HUES48 (cell line): Measurements from ENCODE around the gene TMEM179.

Source experiments
- H3K27ac ChIP-seq: one replicate; pipeline ENCODE4 v1.7.0; 2013; ENCODE audit warnings: low read depth, low read length, inconsistent platforms
- H3K27me3 ChIP-seq: 2 replicates; pipeline ENCODE4 v1.6.1; 2013; ENCODE audit warnings: mild to moderate bottlenecking, low read length; ENCODE audit not compliant: control insufficient read depth, insufficient read depth
- H3K36me3 ChIP-seq: 2 replicates; pipeline ENCODE4 v1.6.1; 2013; ENCODE audit warnings: low read length; ENCODE audit not compliant: control insufficient read depth, insufficient read depth
- H3K4me1 ChIP-seq: 2 replicates; pipeline ENCODE4 v1.6.1; 2013; ENCODE audit warnings: mild to moderate bottlenecking, low read length; ENCODE audit not compliant: control insufficient read depth, insufficient read depth
- H3K4me3 ChIP-seq: 2 replicates; pipeline ENCODE4 v1.5.1; 2013; ENCODE audit warnings: mild to moderate bottlenecking, low read depth, low read length
- H3K9ac ChIP-seq: 2 replicates; pipeline ENCODE4 v1.6.1; 2013; ENCODE audit warnings: mild to moderate bottlenecking, low read depth, low read length, moderate library complexity
- H3K9me3 ChIP-seq: 2 replicates; pipeline ENCODE4 v1.6.1; 2013; ENCODE audit warnings: low read length; ENCODE audit not compliant: control insufficient read depth, insufficient read depth

The TMEM179 gene

GRCh38 chr14:104576970-104577332, 27.6 kb downstream of the TMEM179 start:
- no peak overlapping the region for H3K27ac ChIP-seq
- H3K27me3 ChIP-seq: no peaks in the 10 kb centered on the region
- H3K9me3 ChIP-seq: no peaks in the 10 kb centered on the region
- no peaks in the 10 kb centered on the region for H3K4me1 ChIP-seq
- H3K4me3 ChIP-seq: no peak overlapping the region
- H3K9ac ChIP-seq: no peak overlapping the region
- H3K36me3 ChIP-seq: no peaks in the 10 kb centered on the region

- Histone ChIP-seq H3K9me3 (no peaks in the 10 kb centered on the region), H3K4me3 (no peak overlapping the region), H3K4me1 (no peaks in the 10 kb centered on the region), H3K36me3 (no peaks in the 10 kb centered on the region), H3K27ac (no peak overlapping the region), H3K27me3 (no peaks in the 10 kb centered on the region), H3K9ac (no peak overlapping the region)
Observed at GRCh38 chr14:104576232-104576969, 28.2 kb downstream of the TMEM179 start.

GRCh38 chr14:104574978-104575583, 29.5 kb downstream of the TMEM179 start:
- no peaks in the 10 kb centered on the region for H3K27me3 ChIP-seq
- no peak overlapping the region for H3K27ac ChIP-seq
- no peak overlapping the region for H3K9ac ChIP-seq
- H3K4me1 ChIP-seq: no peaks in the 10 kb centered on the region
- no peak overlapping the region for H3K4me3 ChIP-seq
- H3K36me3 ChIP-seq: no peaks in the 10 kb centered on the region
- H3K9me3 ChIP-seq: no peaks in the 10 kb centered on the region

GRCh38 chr14:104574536-104574935, 30.0 kb downstream of the TMEM179 start:
- Histone ChIP-seq H3K36me3 (no peaks in the 10 kb centered on the region), H3K4me1 (no peaks in the 10 kb centered on the region), H3K9ac (no peak overlapping the region), H3K4me3 (no peak overlapping the region), H3K9me3 (no peaks in the 10 kb centered on the region), H3K27me3 (no peaks in the 10 kb centered on the region), H3K27ac (no peak overlapping the region)

GRCh38 chr14:104573930-104574329, 30.6 kb downstream of the TMEM179 start:
- Histone ChIP-seq H3K9me3 (no peaks in the 10 kb centered on the region), H3K36me3 (no peaks in the 10 kb centered on the region), H3K27me3 (no peaks in the 10 kb centered on the region), H3K4me3 (no peak overlapping the region), H3K9ac (no peak overlapping the region), H3K27ac (no peak overlapping the region), H3K4me1 (no peaks in the 10 kb centered on the region)

- no peak overlapping the region for H3K9ac ChIP-seq
- H3K36me3 ChIP-seq: no peaks in the 10 kb centered on the region
- H3K9me3 ChIP-seq: no peaks in the 10 kb centered on the region
- H3K27me3 ChIP-seq: no peaks in the 10 kb centered on the region
- no peak overlapping the region for H3K27ac ChIP-seq
- no peaks in the 10 kb centered on the region for H3K4me1 ChIP-seq
- no peak overlapping the region for H3K4me3 ChIP-seq
Observed at GRCh38 chr14:104572668-104573067, 31.9 kb downstream of the TMEM179 start.

GRCh38 chr14:104572024-104572626, 32.4 kb downstream of the TMEM179 start:
- H3K4me1 ChIP-seq: no peaks in the 10 kb centered on the region
- no peak overlapping the region for H3K9ac ChIP-seq
- H3K27me3 ChIP-seq: no peaks in the 10 kb centered on the region
- H3K9me3 ChIP-seq: no peaks in the 10 kb centered on the region
- H3K27ac ChIP-seq: no peak overlapping the region
- no peak overlapping the region for H3K4me3 ChIP-seq
- H3K36me3 ChIP-seq: no peaks in the 10 kb centered on the region

- no peak overlapping the region for H3K9ac ChIP-seq
Observed at GRCh38 chr14:104571246-104571645, 33.3 kb downstream of the TMEM179 start.

GRCh38 chr14:104569435-104569834, 35.1 kb downstream of the TMEM179 start:
- Histone ChIP-seq H3K9me3 (no peaks in the 10 kb centered on the region), H3K27ac (no peak overlapping the region), H3K4me1 (no peaks in the 10 kb centered on the region), H3K36me3 (no peaks in the 10 kb centered on the region), H3K4me3 (no peak overlapping the region), H3K9ac (no peak overlapping the region), H3K27me3 (no peaks in the 10 kb centered on the region)

More at GRCh38 chr14:104571246-104571645, 33.3 kb downstream of the TMEM179 start:
- Histone ChIP-seq H3K4me1 (no peaks in the 10 kb centered on the region), H3K27me3 (no peaks in the 10 kb centered on the region), H3K36me3 (no peaks in the 10 kb centered on the region), H3K9me3 (no peaks in the 10 kb centered on the region), H3K4me3 (no peak overlapping the region), H3K27ac (no peak overlapping the region)

GRCh38 chr14:104568620-104569019, 36.0 kb downstream of the TMEM179 start:
- Histone ChIP-seq H3K27ac (no peak overlapping the region), H3K36me3 (no peaks in the 10 kb centered on the region), H3K9me3 (no peaks in the 10 kb centered on the region), H3K4me1 (peaks cover 3% of the 10 kb centered on the region; the same call in 1 of the 2 replicates), H3K4me3 (no peak overlapping the region), H3K27me3 (no peaks in the 10 kb centered on the region), H3K9ac (no peak overlapping the region)

GRCh38 chr14:104567957-104568225, 36.7 kb downstream of the TMEM179 start:
- Histone ChIP-seq H3K36me3 (no peaks in the 10 kb centered on the region), H3K4me3 (no peak overlapping the region), H3K27ac (no peak overlapping the region), H3K9me3 (no peaks in the 10 kb centered on the region), H3K9ac (no peak overlapping the region), H3K27me3 (no peaks in the 10 kb centered on the region), H3K4me1 (peaks cover 6% of the 10 kb centered on the region; the same call in 1 of the 2 replicates)
